8988T (cell line): ENCODE data around the gene ADAMTS6.
"Not testable (repeated sequence)": the region's sequence is repeated elsewhere in the genome, so short reads cannot be mapped to it uniquely, and the experiment has no call there.

Source experiments
- DNase-seq: peaks from one replicate; pipeline ENCODE4 v3.0.0; 2011

Gene ADAMTS6

DNA sequence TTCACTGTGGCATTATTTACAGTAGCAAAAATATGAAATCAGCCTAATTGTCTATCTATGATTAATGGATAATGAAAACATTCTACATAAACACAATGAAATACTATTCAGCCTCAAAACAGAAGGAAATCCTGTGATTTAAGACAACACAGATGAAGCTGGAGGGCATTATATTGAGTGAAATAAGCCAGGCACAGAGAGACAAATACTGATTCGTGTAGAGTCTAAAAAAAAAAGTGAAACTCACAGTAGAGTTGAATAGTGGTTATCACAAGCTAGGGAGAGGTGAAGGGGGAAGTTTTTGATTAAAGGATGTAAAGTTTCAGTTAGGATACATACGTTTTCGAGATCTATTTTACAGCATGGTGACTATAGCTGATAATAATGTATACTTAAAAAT is 122.2 kb downstream of the ADAMTS6 start:
- DNase-seq, result no peak

DNA sequence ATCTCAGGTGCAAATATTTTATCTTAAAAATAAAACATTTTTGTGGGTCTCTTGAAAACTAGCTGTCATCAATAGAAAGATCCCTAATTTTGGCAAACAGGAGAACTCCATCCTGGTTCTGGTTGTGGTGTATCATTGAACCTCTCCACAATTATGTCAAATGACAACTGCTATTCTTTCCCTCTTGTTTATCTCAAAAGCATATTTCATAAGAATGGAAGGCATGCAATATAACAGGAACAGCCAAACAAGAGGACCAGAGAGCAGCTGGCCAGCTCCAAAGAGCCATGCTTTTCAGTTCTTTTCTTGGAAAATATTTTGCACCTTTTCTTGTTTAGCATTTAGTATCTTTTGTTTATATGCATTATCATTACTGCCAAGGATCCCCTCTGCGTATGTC is 125.4 kb downstream of the ADAMTS6 start:
- no peak for DNase-seq

DNA sequence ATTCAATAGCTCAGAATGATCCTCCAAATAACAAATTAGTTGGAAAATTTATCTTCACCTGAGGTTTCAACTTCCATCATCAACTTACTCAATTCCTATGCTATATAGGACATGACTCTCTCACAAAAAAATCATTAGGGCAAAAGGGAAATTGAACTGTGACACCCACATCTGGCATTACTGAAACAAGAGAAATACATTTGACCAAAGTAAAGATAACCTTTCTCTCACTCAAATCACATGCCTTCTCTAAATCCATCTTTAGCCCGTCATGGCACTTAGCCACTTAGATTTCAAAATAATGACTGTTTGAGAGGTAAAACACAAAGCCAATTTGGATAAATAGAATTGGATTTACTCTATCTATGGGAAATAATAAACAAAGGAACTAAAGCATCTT is 126.4 kb downstream of the ADAMTS6 start:
- DNase-seq, result no peak

- DNase-seq, result no peak
These were observed 139.9 kb downstream of the ADAMTS6 start for GRCh38 chr5:65341835-65342234.

DNA sequence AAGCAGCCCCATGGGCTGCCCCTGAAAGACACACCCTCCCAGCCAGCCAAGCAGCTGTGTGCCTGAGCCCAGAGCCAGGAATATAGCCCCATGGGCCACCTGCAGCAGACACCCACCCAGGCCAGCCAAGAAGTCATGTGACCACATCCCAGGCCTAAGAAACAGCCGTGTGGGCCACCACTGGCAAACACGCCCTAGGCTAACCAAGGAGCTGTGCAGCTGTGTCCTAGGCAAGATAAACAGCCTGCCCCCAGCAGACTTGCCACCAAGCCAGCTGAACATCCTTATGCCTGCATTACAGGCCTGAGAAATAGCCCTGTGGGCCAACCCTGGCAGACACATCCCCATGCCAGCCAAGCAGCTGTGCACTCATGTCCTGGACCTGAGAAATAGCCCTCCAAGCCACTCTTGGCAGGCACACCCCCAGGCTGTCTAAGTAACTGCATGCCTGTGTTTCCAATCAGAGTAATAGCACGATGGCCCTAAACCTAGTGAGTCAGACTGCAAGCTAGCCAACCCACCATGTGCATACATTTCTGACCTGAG is 143.0 kb downstream of the ADAMTS6 start:
- no peak for DNase-seq

DNA sequence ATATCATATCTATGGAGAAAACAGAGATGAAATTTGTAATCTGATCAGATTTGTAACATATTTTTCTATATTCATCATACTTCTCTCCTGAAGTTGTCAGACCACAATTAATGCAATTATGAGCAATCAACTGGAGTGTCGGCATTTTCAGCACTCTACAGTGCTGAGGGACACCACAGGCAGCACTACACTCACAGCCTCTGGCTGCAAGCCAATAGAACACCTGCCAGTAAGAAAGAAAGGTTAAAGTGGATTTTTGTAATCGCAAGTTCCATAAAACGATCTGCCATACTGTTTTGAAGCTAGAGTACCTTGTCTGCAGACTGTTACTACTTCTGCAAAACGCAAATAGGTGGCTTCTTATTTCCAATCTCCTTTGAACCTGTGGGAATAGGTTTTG is 147.6 kb downstream of the ADAMTS6 start:
- DNase-seq, result no peak

DNA sequence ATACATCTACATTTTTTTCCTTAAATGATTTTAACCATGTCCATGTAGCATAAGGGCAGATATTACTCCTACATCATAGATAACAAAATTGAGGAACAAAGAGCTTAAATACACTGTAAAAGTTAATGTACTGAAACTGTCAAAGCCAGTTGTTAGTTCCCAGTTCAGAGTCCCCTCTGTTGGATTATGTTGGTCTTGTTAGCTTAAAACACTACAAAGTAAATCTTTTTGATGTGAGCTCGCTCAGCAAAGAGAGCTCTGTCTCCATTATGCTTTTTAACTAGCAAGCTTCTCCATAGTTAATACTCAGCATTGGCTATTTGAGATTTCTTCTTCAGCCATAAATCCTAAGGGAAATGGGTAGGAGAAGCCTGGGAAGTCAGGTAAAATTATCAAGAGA is 149.1 kb downstream of the ADAMTS6 start:
- no peak for DNase-seq

GRCh38 chr5:65329266-65329665 is 152.5 kb downstream of the ADAMTS6 start:
- no peak for DNase-seq

GRCh38 chr5:65327582-65327981 is 154.1 kb downstream of the ADAMTS6 start:
- DNase-seq, result no peak

DNA sequence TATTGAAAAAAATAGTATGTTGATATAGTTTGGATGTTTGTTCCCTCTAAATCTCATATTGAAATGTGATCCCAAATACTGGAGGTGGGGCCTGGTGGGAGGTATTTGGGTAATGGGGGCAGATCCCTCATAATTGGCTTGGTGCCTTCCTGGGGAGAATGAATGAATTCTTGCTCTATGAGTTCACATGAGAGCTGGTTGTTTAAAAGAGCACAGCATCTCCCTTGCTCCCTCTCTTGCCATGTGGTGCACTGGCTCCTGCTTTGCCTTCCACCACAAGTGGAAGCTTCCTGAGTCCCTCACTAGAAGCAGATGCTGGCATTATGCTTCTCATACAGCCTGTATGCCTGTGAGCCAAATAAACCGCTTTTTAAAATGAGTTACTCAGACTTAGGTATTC is 154.8 kb downstream of the ADAMTS6 start:
- no peak for DNase-seq

GRCh38 chr5:65324226-65324625 is 157.5 kb downstream of the ADAMTS6 start:
- no peak for DNase-seq

- DNase-seq, result not testable (repeated sequence)
These were observed 161.0 kb downstream of the ADAMTS6 start for GRCh38 chr5:65320704-65321103.

- DNase-seq, result no peak
These were observed 161.5 kb downstream of the ADAMTS6 start for GRCh38 chr5:65320250-65320649.

DNA sequence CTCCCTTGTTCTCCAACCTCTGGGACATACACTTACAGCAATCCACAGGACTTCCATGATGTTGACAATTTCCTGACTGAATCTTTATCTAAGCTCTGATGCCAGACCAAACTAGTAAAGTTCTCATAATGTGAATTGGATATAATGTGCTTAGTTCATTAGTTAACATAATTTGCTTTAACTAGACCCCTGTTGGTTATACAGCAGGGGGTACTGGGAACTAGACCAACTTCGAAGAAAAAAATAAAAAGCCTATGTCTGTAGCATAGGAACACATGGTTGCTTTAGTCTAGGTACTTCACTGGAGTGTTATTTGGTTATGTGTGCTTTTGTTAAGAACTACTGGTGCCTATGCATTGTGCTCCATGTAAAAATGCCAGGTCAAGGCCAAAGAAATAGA is 173.8 kb downstream of the ADAMTS6 start:
- DNase-seq, result no peak

DNA sequence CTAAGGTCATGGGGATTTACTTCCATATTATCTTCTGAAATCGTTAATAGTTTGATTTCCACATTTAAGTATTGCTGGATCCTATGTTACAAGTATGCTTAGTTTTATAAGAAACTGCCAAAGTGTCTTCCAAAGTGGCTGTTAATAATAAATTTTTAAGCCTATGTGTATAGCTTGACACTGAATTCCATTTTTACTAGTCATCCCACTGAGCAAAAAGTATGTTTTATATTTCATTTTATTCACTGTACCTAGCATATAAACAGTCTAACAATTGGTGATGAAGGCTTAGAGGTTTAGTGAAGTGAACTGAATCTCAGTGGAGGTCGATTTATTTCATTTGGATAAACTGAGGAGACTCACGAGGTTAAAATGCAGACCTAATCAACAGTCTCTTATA is 174.6 kb downstream of the ADAMTS6 start:
- DNase-seq, result no peak

- no peak for DNase-seq
These were observed 175.8 kb downstream of the ADAMTS6 start for GRCh38 chr5:65305913-65306312.

GRCh38 chr5:65299861-65300260 is 181.9 kb downstream of the ADAMTS6 start:
- no peak for DNase-seq

DNA sequence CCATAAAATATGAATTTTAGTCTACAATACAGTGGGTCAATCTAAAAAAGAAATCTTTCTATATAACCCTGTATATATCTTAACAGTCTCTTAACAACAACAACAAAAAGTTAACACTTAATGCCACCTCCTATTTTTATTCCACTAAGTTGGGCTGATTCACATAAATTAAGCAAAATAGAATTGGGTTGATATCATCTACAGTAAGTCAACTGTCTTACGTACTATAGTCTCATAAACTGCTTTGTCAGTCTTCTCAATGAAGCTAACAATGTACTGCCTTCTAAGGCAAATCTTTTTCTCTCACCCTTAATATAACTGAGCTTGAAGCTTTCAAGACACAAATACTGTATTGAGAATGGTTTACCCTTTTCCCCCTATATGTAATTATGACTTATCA is 185.7 kb downstream of the ADAMTS6 start:
- no peak for DNase-seq

- DNase-seq, result no peak
These were observed 189.5 kb downstream of the ADAMTS6 start for GRCh38 chr5:65292196-65292595.

DNA sequence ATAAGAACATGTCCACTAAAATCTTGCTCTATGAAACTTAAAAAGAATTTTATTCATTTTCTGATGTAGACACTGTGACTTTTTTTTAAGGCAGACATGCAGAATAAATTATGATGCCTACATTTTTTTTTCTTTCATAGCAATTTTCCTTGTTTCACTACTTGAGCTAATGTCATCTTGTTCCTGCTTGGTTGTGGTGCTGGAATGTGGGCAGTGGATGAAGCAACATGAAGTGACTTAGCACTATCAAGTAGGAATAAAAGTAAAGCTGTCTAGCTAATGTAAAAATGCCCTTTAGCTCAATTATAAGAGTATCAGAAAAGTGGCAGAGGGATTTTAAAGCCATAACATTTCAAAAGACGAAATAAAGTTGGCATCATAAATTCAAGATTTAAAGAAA is 191.0 kb downstream of the ADAMTS6 start:
- no peak for DNase-seq

DNA sequence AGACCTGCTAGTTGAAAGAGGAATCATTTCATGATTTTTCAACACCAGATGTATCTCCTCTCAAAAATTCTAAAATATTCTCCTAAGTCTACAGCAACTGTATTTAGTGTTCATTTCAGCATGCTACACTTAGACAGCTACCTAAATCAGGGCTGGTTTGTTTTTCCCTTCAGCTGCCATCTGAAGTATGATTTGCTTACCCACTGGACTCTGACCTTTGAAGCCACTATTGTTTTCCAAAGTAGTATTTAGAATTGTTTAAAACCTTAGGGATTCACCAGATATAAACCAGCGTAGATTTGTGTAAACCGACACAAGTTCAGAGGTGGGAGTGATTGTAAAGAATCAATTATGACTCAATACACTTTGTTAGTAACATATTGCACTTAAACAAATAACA is 193.1 kb downstream of the ADAMTS6 start:
- no peak for DNase-seq

- no peak for DNase-seq
These were observed 202.1 kb downstream of the ADAMTS6 start for GRCh38 chr5:65279603-65280002.

GRCh38 chr5:65276178-65276890 is 205.4 kb downstream of the ADAMTS6 start:
- no peak for DNase-seq

- DNase-seq, result no peak
These were observed 209.8 kb downstream of the ADAMTS6 start for GRCh38 chr5:65271906-65272305.

DNA sequence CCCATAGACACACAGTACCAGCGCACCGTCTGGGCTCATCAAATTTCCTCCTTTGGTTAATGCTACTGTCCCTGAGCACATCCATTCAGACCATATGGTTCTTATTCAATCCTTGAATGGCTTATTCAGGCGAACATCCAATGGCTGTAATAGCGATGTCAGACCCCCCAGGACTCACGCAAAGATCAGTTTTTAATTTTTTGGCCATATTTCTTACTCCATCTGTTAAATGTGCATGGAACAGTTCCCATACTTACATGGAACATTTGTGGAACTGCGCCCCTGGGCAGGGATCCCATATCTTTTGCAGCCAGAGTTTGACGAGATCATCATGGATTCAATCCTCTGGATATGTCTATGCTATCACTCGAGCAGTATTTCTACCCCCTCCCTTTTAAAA is 213.2 kb downstream of the ADAMTS6 start:
- DNase-seq, result no peak
